HepG2 (cell line): ENCODE measurements around the gene LATS2. TPM values are rescaled to one million over a fixed set of nuclear protein-coding genes. Genes with fewer than 3 reads are reported as not detected.

ENCODE experiments used
- ATF7-NPFF ChIP-seq: sonication (generic); formaldehyde crosslinking; IDR thresholded peaks from 2 replicates; pipeline ENCODE4 v1.8.1; 2023; ENCODE audit warnings: mild to moderate bottlenecking, low read depth, missing genetic modification reagents, moderate library complexity
- BCL6 ChIP-seq: IDR thresholded peaks from 2 replicates; pipeline ENCODE4 v1.6.1; 2016; ENCODE audit warnings: missing genetic modification reagents, missing compliant biosample characterization
- FOXO1 ChIP-seq: sonication (generic); formaldehyde crosslinking; IDR thresholded peaks from 2 replicates; pipeline ENCODE4 v1.4.0; 2020; ENCODE audit warnings: missing genetic modification reagents
- HMG20A ChIP-seq: IDR thresholded peaks from 2 replicates; pipeline ENCODE4 v1.6.1; 2016; ENCODE audit warnings: borderline replicate concordance
- HNF4G ChIP-seq, 2 experiments: sonication (generic) in 1 of 2; formaldehyde crosslinking in 1 of 2; IDR thresholded peaks; 2 replicates each; pipeline versions ENCODE4 v1.4.0 to v1.6.1; 2011 to 2020; ENCODE audit warnings: borderline replicate concordance in 2 of 2, low read depth in 2 of 2, mild to moderate bottlenecking in 2 of 2, low read length in 1 of 2, missing genetic modification reagents in 1 of 2, moderate library complexity in 1 of 2
- MYC ChIP-seq: sonication (generic); formaldehyde crosslinking; IDR thresholded peaks from 2 replicates; pipeline ENCODE4 v1.9.0; 2021; ENCODE audit warnings: missing genetic modification reagents, borderline replicate concordance
- PHF8 ChIP-seq: sonication (generic); formaldehyde crosslinking; IDR thresholded peaks from 2 replicates; pipeline ENCODE4 v1.5.0; 2020; ENCODE audit warnings: missing genetic modification reagents
- RARA ChIP-seq: IDR thresholded peaks from 2 replicates; pipeline ENCODE4 v1.6.1; 2016; ENCODE audit warnings: missing genetic modification reagents, missing compliant biosample characterization
- RFXAP ChIP-seq: sonication (generic); formaldehyde crosslinking; IDR thresholded peaks from 2 replicates; pipeline ENCODE4 v1.4.0; 2020; ENCODE audit warnings: missing genetic modification reagents, borderline replicate concordance
- SMAD1 ChIP-seq: sonication (generic); formaldehyde crosslinking; IDR thresholded peaks from 2 replicates; pipeline ENCODE4 v1.4.0; 2020; ENCODE audit warnings: missing genetic modification reagents, low read depth, mild to moderate bottlenecking, borderline replicate concordance
- SOX13 ChIP-seq, 3 experiments: fragments of 450-650 bp in 1 of 3; sonication (generic) in 1 of 3; formaldehyde crosslinking in 1 of 3; IDR thresholded peaks in 2 of 3; conservative IDR thresholded peaks in 1 of 3; 2 replicates each; pipeline versions ENCODE4 v1.5.0 to v1.6.1; 2016 to 2020; ENCODE audit warnings: antibody characterized with exemption in 1 of 3, mild to moderate bottlenecking in 1 of 3, missing compliant biosample characterization in 1 of 3, missing genetic modification reagents in 1 of 3, moderate library complexity in 1 of 3
- TCF7 ChIP-seq: sonication (generic); IDR thresholded peaks from 2 replicates; pipeline ENCODE4 v1.6.1; 2016; ENCODE audit warnings: antibody characterized with exemption, low read depth
- ZSCAN25 ChIP-seq: sonication (generic); formaldehyde crosslinking; IDR thresholded peaks from 2 replicates; pipeline ENCODE4 v1.8.0; 2022; ENCODE audit warnings: mild to moderate bottlenecking, missing genetic modification reagents
- polyA plus RNA-seq, 8 experiments: library from polyadenylated mRNA; depleted of rRNA in 3 of 8; stranded (reverse) in 7 of 8; unstranded in 1 of 8; fragments of >200 nt; fragmentation: Illumina TruSeq in 4 of 8; extraction: Trizol in 4 of 8; gene quantifications; 2 replicates each; pipeline versions ENCODE4 v1.2.1 to v1.2.3, GENCODE V29; 2011 to 2016; ENCODE audit warnings: low read depth in 4 of 8, missing spikeins in 1 of 8, mixed read lengths in 1 of 8; ENCODE audit not compliant: insufficient read depth in 1 of 8
- total RNA-seq, 5 experiments: library from RNA; depleted of rRNA; stranded (reverse); fragments of >200 nt; fragmentation: Illumina TruSeq; extraction: Trizol; gene quantifications; 2 replicates each; pipeline ENCODE4 v1.2.3, GENCODE V29; 2016; ENCODE audit warnings: low read depth in 1 of 5
- TF ChIP-seq, protein P1 (sequence below): sonication (generic); formaldehyde crosslinking; IDR thresholded peaks from 2 replicates; pipeline ENCODE4 v1.5.1; 2020; ENCODE audit warnings: mild to moderate bottlenecking, missing genetic modification reagents, borderline replicate concordance
- TF ChIP-seq, protein P2 (sequence below): sonication (generic); formaldehyde crosslinking; conservative IDR thresholded peaks from 2 replicates; pipeline ENCODE4 v1.8.0; 2022; ENCODE audit warnings: mild to moderate bottlenecking, moderate library complexity, missing genetic modification reagents
- TF ChIP-seq, protein P3 (sequence below): IDR thresholded peaks from 2 replicates; pipeline ENCODE4 v1.6.1; 2016; ENCODE audit warnings: mild to moderate bottlenecking
- TF ChIP-seq, protein P4 (sequence below): sonication (generic); formaldehyde crosslinking; IDR thresholded peaks from 2 replicates; pipeline ENCODE4 v1.4.0; 2020; ENCODE audit warnings: mild to moderate bottlenecking, missing genetic modification reagents

LATS2 gene
- total and polyA plus RNA-seq, 2 of the 13 experiments (the other 11 are each of a cell fraction or from before 2014, with no cell fraction given) = 7.3 to 8.5 TPM

DNA sequence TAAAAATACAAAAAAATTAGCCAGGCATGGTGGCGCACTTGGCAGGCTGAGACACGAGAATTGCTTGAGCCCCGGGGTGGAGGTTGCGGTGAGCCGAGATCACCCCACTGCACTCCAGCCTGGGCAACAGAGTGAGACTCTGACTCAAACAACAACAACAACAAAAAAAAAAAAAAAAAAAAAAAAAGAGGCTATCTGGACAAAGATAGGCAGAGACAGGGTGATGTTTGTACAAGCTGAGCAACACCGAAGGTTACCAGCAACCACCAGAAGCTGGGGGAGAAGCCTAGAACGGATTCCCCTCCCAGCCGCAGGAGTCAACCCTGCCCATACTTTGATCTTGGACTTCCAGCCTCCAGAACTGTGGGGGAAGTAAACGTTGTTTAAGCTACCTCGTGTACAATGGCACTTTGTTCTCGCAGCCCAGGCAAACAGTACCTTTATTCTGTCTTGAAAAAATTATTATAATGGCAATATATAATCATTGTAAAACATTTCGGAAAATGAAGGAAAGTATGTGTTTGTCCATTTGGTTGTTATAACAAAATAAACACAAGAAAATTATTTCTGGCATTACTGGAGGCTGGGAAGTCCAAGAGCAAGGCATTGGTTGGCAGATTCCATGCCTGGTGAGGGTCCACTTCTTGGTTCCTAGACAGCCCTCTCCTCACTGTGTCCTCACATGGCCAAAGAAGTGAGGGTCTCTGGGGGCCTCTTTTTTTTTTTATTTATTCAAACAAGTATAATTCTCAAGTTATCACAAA, 39.8 kb upstream of the LATS2 start (continued):
- TF ChIP-seq, protein P1, sequence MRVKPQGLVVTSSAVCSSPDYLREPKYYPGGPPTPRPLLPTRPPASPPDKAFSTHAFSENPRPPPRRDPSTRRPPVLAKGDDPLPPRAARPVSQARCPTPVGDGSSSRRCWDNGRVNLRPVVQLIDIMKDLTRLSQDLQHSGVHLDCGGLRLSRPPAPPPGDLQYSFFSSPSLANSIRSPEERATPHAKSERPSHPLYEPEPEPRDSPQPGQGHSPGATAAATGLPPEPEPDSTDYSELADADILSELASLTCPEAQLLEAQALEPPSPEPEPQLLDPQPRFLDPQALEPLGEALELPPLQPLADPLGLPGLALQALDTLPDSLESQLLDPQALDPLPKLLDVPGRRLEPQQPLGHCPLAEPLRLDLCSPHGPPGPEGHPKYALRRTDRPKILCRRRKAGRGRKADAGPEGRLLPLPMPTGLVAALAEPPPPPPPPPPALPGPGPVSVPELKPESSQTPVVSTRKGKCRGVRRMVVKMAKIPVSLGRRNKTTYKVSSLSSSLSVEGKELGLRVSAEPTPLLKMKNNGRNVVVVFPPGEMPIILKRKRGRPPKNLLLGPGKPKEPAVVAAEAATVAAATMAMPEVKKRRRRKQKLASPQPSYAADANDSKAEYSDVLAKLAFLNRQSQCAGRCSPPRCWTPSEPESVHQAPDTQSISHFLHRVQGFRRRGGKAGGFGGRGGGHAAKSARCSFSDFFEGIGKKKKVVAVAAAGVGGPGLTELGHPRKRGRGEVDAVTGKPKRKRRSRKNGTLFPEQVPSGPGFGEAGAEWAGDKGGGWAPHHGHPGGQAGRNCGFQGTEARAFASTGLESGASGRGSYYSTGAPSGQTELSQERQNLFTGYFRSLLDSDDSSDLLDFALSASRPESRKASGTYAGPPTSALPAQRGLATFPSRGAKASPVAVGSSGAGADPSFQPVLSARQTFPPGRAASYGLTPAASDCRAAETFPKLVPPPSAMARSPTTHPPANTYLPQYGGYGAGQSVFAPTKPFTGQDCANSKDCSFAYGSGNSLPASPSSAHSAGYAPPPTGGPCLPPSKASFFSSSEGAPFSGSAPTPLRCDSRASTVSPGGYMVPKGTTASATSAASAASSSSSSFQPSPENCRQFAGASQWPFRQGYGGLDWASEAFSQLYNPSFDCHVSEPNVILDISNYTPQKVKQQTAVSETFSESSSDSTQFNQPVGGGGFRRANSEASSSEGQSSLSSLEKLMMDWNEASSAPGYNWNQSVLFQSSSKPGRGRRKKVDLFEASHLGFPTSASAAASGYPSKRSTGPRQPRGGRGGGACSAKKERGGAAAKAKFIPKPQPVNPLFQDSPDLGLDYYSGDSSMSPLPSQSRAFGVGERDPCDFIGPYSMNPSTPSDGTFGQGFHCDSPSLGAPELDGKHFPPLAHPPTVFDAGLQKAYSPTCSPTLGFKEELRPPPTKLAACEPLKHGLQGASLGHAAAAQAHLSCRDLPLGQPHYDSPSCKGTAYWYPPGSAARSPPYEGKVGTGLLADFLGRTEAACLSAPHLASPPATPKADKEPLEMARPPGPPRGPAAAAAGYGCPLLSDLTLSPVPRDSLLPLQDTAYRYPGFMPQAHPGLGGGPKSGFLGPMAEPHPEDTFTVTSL (CRISPR knock-in tag) = peak; percentile 41; the same call in 1 of the 2 replicates
- TF ChIP-seq, protein P2, sequence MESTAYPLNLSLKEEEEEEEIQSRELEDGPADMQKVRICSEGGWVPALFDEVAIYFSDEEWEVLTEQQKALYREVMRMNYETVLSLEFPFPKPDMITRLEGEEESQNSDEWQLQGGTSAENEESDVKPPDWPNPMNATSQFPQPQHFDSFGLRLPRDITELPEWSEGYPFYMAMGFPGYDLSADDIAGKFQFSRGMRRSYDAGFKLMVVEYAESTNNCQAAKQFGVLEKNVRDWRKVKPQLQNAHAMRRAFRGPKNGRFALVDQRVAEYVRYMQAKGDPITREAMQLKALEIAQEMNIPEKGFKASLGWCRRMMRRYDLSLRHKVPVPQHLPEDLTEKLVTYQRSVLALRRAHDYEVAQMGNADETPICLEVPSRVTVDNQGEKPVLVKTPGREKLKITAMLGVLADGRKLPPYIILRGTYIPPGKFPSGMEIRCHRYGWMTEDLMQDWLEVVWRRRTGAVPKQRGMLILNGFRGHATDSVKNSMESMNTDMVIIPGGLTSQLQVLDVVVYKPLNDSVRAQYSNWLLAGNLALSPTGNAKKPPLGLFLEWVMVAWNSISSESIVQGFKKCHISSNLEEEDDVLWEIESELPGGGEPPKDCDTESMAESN = 0 out of 2 replicates have a peak, but pooled peaks have one; percentile 28
- peak; percentile 73 for TF ChIP-seq FOXO1
- peak; percentile 62; the same call in 1 of the 2 replicates for TF ChIP-seq HMG20A (CRISPR knock-in tag)
- TF ChIP-seq BCL6 = peak; percentile 85
- peak; percentile 88 for TF ChIP-seq TCF7
- 0 out of 2 replicates have a peak, but pooled peaks have one; percentile 28 for TF ChIP-seq RFXAP
- TF ChIP-seq SOX13 (IDR thresholded peaks at IDR 0.05) = peak; percentile 65
- TF ChIP-seq SOX13 (CRISPR knock-in tag; conservative IDR thresholded peaks at IDR 0.05 in 1 of 2, IDR thresholded peaks at IDR 0.05 in 1 of 2) = peak in 1 of 2 experiments; percentile 89; a peak in 2 of 4 replicates
- TF ChIP-seq, protein P3, sequence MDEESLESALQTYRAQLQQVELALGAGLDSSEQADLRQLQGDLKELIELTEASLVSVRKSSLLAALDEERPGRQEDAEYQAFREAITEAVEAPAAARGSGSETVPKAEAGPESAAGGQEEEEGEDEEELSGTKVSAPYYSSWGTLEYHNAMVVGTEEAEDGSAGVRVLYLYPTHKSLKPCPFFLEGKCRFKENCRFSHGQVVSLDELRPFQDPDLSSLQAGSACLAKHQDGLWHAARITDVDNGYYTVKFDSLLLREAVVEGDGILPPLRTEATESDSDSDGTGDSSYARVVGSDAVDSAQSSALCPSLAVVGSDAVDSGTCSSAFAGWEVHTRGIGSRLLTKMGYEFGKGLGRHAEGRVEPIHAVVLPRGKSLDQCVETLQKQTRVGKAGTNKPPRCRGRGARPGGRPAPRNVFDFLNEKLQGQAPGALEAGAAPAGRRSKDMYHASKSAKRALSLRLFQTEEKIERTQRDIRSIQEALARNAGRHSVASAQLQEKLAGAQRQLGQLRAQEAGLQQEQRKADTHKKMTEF (CRISPR knock-in tag) = peak; percentile 53; the same call in 1 of the 2 replicates
- TF ChIP-seq PHF8 (CRISPR knock-in tag) = 0 out of 2 replicates have a peak, but pooled peaks have one; percentile 11
- TF ChIP-seq SMAD1 (CRISPR knock-in tag) = no peak
- peak; percentile 56; the same call in 1 of the 2 replicates for TF ChIP-seq ZSCAN25
- no peak for TF ChIP-seq ATF7-NPFF (CRISPR knock-in tag)
- TF ChIP-seq, protein P4, sequence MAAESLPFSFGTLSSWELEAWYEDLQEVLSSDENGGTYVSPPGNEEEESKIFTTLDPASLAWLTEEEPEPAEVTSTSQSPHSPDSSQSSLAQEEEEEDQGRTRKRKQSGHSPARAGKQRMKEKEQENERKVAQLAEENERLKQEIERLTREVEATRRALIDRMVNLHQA = no peak
- peak; percentile 40; the same call in 1 of the 2 replicates for TF ChIP-seq MYC
- TF ChIP-seq HNF4G (IDR thresholded peaks at IDR 0.05; ENCODE audit: borderline replicate concordance, low read depth, low read length) = peak; percentile 76
- TF ChIP-seq HNF4G (CRISPR knock-in tag; IDR thresholded peaks at IDR 0.05; ENCODE audit: borderline replicate concordance, low read depth) = no peak
- peak; percentile 81 for TF ChIP-seq RARA
